Tibial nerve (tissue), 4 donors: ENCODE results near the gene ETFA.

Experiments used
- EP300 ChIP-seq, 2 donors: sonication (generic); formaldehyde crosslinking; IDR thresholded peaks; one replicate each; pipeline ENCODE4 v1.6.1; 2017; ENCODE audit warnings: antibody characterized with exemption in 2 of 2, mild to moderate bottlenecking in 1 of 2
- POLR2A ChIP-seq, 2 donors: fragments of 450-650 bp; IDR thresholded peaks; one replicate each; pipeline ENCODE4 v1.6.1; 2017; ENCODE audit warnings: antibody characterized with exemption in 2 of 2, mild to moderate bottlenecking in 2 of 2, moderate library complexity in 2 of 2
- TF ChIP-seq, protein P1 (sequence below), 5 experiments: fragments of 200-600 bp in 3 of 5; fragments of 450-650 bp in 2 of 5; sonication (generic) in 3 of 5; IDR thresholded peaks; one replicate each; pipeline ENCODE4 v1.5.1; 2016 to 2019; ENCODE audit warnings: antibody characterized with exemption in 5 of 5, mild to moderate bottlenecking in 3 of 5, moderate library complexity in 2 of 5

DNA sequence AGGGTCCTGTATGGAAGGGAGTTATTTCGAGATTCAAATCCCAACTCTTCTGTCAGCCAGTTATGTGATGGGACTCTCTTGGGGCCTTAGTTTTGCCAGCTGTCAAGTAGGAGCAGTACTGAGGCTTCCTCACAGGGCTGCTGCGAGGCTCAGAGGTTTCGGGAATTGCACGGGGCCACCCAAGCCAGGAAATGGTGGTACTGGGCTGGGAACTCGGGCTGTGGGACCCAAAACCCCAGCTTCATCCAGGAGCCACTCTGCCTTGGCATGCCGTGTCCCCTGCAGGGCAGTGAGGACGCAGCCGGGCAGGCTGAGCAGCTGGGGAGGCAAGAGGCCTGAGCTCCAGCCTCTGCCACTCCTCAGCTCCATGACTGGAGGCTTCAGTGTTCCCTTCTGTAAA lies 118.6 kb downstream of the ETFA start:
- no peak for TF ChIP-seq POLR2A (IDR thresholded peaks at IDR 0.05)
- TF ChIP-seq, protein P1, sequence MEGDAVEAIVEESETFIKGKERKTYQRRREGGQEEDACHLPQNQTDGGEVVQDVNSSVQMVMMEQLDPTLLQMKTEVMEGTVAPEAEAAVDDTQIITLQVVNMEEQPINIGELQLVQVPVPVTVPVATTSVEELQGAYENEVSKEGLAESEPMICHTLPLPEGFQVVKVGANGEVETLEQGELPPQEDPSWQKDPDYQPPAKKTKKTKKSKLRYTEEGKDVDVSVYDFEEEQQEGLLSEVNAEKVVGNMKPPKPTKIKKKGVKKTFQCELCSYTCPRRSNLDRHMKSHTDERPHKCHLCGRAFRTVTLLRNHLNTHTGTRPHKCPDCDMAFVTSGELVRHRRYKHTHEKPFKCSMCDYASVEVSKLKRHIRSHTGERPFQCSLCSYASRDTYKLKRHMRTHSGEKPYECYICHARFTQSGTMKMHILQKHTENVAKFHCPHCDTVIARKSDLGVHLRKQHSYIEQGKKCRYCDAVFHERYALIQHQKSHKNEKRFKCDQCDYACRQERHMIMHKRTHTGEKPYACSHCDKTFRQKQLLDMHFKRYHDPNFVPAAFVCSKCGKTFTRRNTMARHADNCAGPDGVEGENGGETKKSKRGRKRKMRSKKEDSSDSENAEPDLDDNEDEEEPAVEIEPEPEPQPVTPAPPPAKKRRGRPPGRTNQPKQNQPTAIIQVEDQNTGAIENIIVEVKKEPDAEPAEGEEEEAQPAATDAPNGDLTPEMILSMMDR (IDR thresholded peaks at IDR 0.05), result no peak
- no peak for TF ChIP-seq EP300 (IDR thresholded peaks at IDR 0.05)
